ENCODE results near the gene ARID5B.

The ARID5B gene

GRCh38 chr10:62077330-62078015, 176.0 kb downstream of the ARID5B start:
- no peak for TF ChIP-seq CTCF (IDR thresholded peaks at IDR 0.05)
- TF ChIP-seq ZFX (IDR thresholded peaks at IDR 0.05; ENCODE audit: borderline replicate concordance), result no peak
- peak overlapping the region; percentile 30; the same call in 1 of the 2 replicates for H3K27ac ChIP-seq

- no peak overlapping the region for H3K27ac ChIP-seq
- TF ChIP-seq CTCF (IDR thresholded peaks at IDR 0.05), result no peak
- no peak for TF ChIP-seq ZFX (IDR thresholded peaks at IDR 0.05; ENCODE audit: borderline replicate concordance)
Measured at GRCh38 chr10:62079885-62080559, 178.5 kb downstream of the ARID5B start.

- no peak for TF ChIP-seq CTCF (IDR thresholded peaks at IDR 0.05)
- TF ChIP-seq ZFX (IDR thresholded peaks at IDR 0.05; ENCODE audit: borderline replicate concordance), result no peak
- H3K27ac ChIP-seq, result no peak overlapping the region
Measured at GRCh38 chr10:62080905-62081304, 179.4 kb downstream of the ARID5B start.

GRCh38 chr10:62081341-62082270, 180.1 kb downstream of the ARID5B start:
- TF ChIP-seq ZFX (IDR thresholded peaks at IDR 0.05; ENCODE audit: borderline replicate concordance), result no peak
- no peak for TF ChIP-seq CTCF (IDR thresholded peaks at IDR 0.05)
- peak overlapping the region; percentile 40; the same call in 1 of the 2 replicates for H3K27ac ChIP-seq

- TF ChIP-seq ZFX (IDR thresholded peaks at IDR 0.05; ENCODE audit: borderline replicate concordance) (no peak), CTCF (IDR thresholded peaks at IDR 0.05) (no peak)
- peak overlapping the region; percentile 40 for H3K27ac ChIP-seq
Measured at GRCh38 chr10:62082271-62082656, 180.8 kb downstream of the ARID5B start.

- peak overlapping the region; percentile 40 for H3K27ac ChIP-seq
Measured at GRCh38 chr10:62082729-62083411, 181.4 kb downstream of the ARID5B start.

More at GRCh38 chr10:62082729-62083411, 181.4 kb downstream of the ARID5B start:
- TF ChIP-seq CTCF (IDR thresholded peaks at IDR 0.05) (no peak), ZFX (IDR thresholded peaks at IDR 0.05; ENCODE audit: borderline replicate concordance) (no peak)
